ENCODE results near the gene SIRT7. TPM values are rescaled to one million over a fixed set of nuclear protein-coding genes. Genes with fewer than 3 reads are reported as not detected.

Gene SIRT7
- total RNA-seq, 4 donors from 2014 or later = 15.4 to 25.7 (median 20.2) TPM

- TF ChIP-seq CTCF (IDR thresholded peaks at IDR 0.05) = no peak
- ATAC-seq (ENCODE audit: low FRiP score) (no peak), DNase-seq (ENCODE audit: low spot score) (no peak)
Measured at GRCh38 chr17:81934850-81935708, 17.1 kb upstream of the SIRT7 start.

- ATAC-seq (ENCODE audit: low FRiP score) (no peak), DNase-seq (ENCODE audit: low spot score) (no peak)
- TF ChIP-seq CTCF (IDR thresholded peaks at IDR 0.05) = no peak
Measured at GRCh38 chr17:81934098-81934757, 16.3 kb upstream of the SIRT7 start.

GRCh38 chr17:81933178-81933699 is 15.3 kb upstream of the SIRT7 start:
- TF ChIP-seq CTCF (IDR thresholded peaks at IDR 0.05) = no peak
- no peak for ATAC-seq (ENCODE audit: low FRiP score)

GRCh38 chr17:81932333-81932983 is 14.5 kb upstream of the SIRT7 start:
- DNase-seq (ENCODE audit: low spot score) = no peak
- no peak for ATAC-seq (ENCODE audit: low FRiP score)
- TF ChIP-seq CTCF (IDR thresholded peaks at IDR 0.05) = no peak

More at GRCh38 chr17:81933178-81933699, 15.3 kb upstream of the SIRT7 start:
- DNase-seq (ENCODE audit: low spot score) = no peak

- DNase-seq (ENCODE audit: low spot score) (no peak), ATAC-seq (ENCODE audit: low FRiP score) (no peak)
- TF ChIP-seq CTCF (IDR thresholded peaks at IDR 0.05) = no peak
Measured at GRCh38 chr17:81931557-81932332, 13.8 kb upstream of the SIRT7 start.

- no peak for ATAC-seq (ENCODE audit: low FRiP score)
- no peak for TF ChIP-seq CTCF (IDR thresholded peaks at IDR 0.05)
- no peak for DNase-seq (ENCODE audit: low spot score)
Measured at GRCh38 chr17:81931189-81931556, 13.2 kb upstream of the SIRT7 start.
